ENCODE measurements around the gene GJD4.

- no peak for TF ChIP-seq POLR2AphosphoS5 (IDR thresholded peaks at IDR 0.05)
- no peak for TF ChIP-seq POLR2A (IDR thresholded peaks at IDR 0.05)
- no peak for TF ChIP-seq CTCF (IDR thresholded peaks at IDR 0.05 in 8 of 11, conservative IDR thresholded peaks at IDR 0.05 in 3 of 11)
Observed at GRCh38 chr10:35581655-35582054, 23.5 kb upstream of the GJD4 start.
